Colonic mucosa (tissue), 4 donors: ENCODE measurements around the gene WEE1. TPM values are rescaled to one million over a fixed set of nuclear protein-coding genes. Genes with fewer than 3 reads are reported as not detected.
"Not testable (repeated sequence)": the region's sequence is repeated elsewhere in the genome, so short reads cannot be mapped to it uniquely, and the experiment has no call there.

Experiments
- DNase-seq: peaks from one replicate; pipeline ENCODE4 v3.0.0-alpha.2; 2020
- H3K27ac ChIP-seq: fragments of 200-600 bp; one replicate; pipeline ENCODE4 v1.8.0; 2021
- H3K27me3 ChIP-seq: fragments of 200-600 bp; one replicate; pipeline ENCODE4 v1.8.0; 2021
- H3K36me3 ChIP-seq: fragments of 200-600 bp; one replicate; pipeline ENCODE4 v1.8.0; 2021
- H3K4me1 ChIP-seq: fragments of 200-600 bp; one replicate; pipeline ENCODE4 v1.8.0; 2021; ENCODE audit warnings: mild to moderate bottlenecking
- H3K4me3 ChIP-seq: fragments of 200-600 bp; one replicate; pipeline ENCODE4 v1.8.0; 2021
- H3K9ac ChIP-seq, 2 donors: one replicate each; pipeline ENCODE4 v1.7.0; 2013; ENCODE audit warnings: control low read depth in 2 of 2, low read depth in 2 of 2, low read length in 2 of 2
- H3K9me3 ChIP-seq: fragments of 200-600 bp; one replicate; pipeline ENCODE4 v1.8.0; 2021
- CTCF ChIP-seq: fragments of 200-600 bp; IDR thresholded peaks from one replicate; pipeline ENCODE4 v1.8.0; 2022; ENCODE audit warnings: antibody characterized with exemption, mild to moderate bottlenecking
- intact Hi-C: fragments of 100-400 bp; cut with DNase I; formaldehyde crosslinking; loops from one replicate; pipeline ENCODE4 v1.14.1; 2022
- total RNA-seq, 2 donors: library from RNA; stranded (reverse); fragmentation: NEBNext Ultra II Directional in 1 of 2; extraction: Animal tissue kit (Norgen Biotek cat#: 25700) in 1 of 2; gene quantifications; one replicate each; pipeline ENCODE4 v1.2.1, GENCODE V29; 2021
- donor health status: healthy.
- donor health status: DM: no; HTN: no; CAD: no.
- donor health status: DM: no; HTN: no; CAD: no.

Gene WEE1
- total RNA-seq, 2 donors from 2014 or later: 27.8 to 37.9 TPM

DNA sequence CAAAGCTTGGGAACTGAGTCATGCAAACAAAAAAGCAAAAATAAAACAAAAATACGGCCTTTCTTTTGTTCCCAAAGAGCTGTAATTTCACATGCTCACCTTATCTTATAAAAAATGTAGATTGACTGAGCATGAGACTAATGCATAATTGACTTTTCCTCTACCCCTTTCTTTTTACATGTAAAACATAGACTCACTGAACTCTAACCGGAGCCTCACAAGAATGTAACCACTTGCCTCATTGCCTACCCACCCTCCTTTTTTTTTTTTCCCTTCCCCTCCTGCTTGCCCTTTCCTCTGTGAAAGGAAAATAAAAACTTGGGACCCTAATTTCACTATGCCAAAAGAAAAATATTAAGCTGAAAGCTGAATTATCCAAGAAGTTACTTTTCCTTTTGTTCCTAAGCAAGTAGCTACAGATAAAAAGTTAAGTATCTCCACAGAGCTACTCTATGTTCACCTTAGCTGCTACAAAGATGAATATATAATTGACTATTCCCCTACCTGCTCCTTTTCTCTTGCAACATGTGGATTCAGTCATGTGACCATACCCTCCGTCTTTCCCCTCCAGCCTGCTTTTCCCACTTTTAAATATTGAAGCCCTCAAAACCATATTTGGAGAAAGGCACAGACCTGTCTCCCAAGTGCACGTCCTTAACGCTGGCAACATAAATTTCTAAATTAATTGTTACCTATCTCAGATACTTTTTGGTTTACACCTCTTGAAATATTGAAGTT is 39.6 kb upstream of the WEE1 start:
- Histone ChIP-seq H3K9me3 (no peaks in the 10 kb centered on the region), H3K4me1 (no peaks in the 10 kb centered on the region), H3K9ac (no peak overlapping the region), H3K27ac (no peak overlapping the region), H3K36me3 (no peaks in the 10 kb centered on the region), H3K4me3 (no peak overlapping the region), H3K27me3 (no peaks in the 10 kb centered on the region)
- TF ChIP-seq CTCF: no peak
- intact Hi-C loops: loop anchor here (5.0 to 10.0 kb wide), 2 partner anchors 78 to 221 kb away; no protein-coding TSS in a partner anchor
- DNase-seq: no peak

- Histone ChIP-seq H3K9ac (no peak overlapping the region), H3K9me3 (no peaks in the 10 kb centered on the region), H3K27ac (no peak overlapping the region), H3K4me1 (no peaks in the 10 kb centered on the region), H3K4me3 (no peak overlapping the region), H3K36me3 (no peaks in the 10 kb centered on the region), H3K27me3 (no peaks in the 10 kb centered on the region)
- peak; percentile 84 for DNase-seq
- intact Hi-C loops: loop anchor here (10.0 kb wide), 1 partner anchor 220 kb away; no protein-coding TSS in a partner anchor
- peak; percentile 80 for TF ChIP-seq CTCF
These were observed 38.2 kb upstream of the WEE1 start for GRCh38 chr11:9535189-9535781.

DNA sequence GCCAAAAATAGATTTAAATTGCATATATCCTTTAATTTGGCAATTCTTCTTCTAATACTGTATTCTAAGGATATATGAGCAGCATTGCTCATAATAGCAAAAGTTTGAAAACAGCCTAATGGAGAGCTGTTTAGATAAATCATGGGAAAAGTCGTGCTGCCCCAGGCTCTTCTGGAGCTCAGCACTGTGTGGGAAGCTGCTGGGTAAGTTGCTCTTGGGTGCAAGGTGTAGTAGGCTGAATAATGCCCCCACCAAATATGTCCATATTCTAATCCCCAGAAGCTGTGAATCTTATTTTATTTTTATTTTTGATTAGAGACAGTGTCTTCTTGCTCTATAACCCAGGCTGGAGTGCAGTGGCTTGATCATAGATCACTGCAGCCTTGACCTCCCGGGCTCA is 34.9 kb upstream of the WEE1 start:
- Histone ChIP-seq H3K9ac (no peak overlapping the region), H3K4me3 (no peak overlapping the region), H3K9me3 (no peaks in the 10 kb centered on the region), H3K36me3 (no peaks in the 10 kb centered on the region), H3K27me3 (no peaks in the 10 kb centered on the region), H3K4me1 (no peaks in the 10 kb centered on the region), H3K27ac (no peak overlapping the region)
- intact Hi-C loops: loop anchor here (10.0 kb wide), 1 partner anchor 216 kb away; no protein-coding TSS in a partner anchor
- TF ChIP-seq CTCF: no peak
- no peak for DNase-seq

DNA sequence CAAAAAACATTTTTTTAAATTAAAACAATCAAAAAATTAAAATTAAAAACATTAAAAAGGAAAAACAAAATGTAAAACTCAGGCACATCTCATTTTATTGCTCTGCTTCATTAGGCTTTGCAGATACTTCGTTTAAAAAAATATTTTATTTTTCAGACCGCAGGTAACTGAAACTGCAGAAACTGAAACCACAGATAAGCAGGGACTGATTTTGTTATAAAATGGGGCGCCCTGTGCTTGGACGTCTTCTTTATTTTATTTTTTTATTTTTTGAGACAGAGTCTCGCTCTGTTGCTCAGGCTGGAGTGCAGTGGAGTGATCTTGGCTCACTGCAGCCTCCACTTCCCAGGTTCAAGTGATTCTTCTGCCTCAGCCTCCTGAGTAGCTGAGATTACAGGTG is 24.3 kb upstream of the WEE1 start:
- H3K36me3 ChIP-seq, H3K4me1 ChIP-seq, H3K27ac ChIP-seq, H3K27me3 ChIP-seq, intact Hi-C loops, H3K4me3 ChIP-seq, H3K9ac ChIP-seq, H3K9me3 ChIP-seq, DNase-seq: not testable (repeated sequence)

- DNase-seq: no peak
- Histone ChIP-seq H3K27me3 (no peaks in the 10 kb centered on the region), H3K9ac (no peak overlapping the region), H3K4me3 (no peak overlapping the region), H3K9me3 (no peaks in the 10 kb centered on the region), H3K36me3 (no peaks in the 10 kb centered on the region), H3K4me1 (no peaks in the 10 kb centered on the region), H3K27ac (no peak overlapping the region)
- intact Hi-C loops: no loop called here
- TF ChIP-seq CTCF: no peak
These were observed 23.3 kb upstream of the WEE1 start for GRCh38 chr11:9550191-9550628.
